ENCODE results near the gene SPAG9.

Gene SPAG9

GRCh38 chr17:51161541-51161940 is 40.9 kb upstream of the SPAG9 start:
- Histone ChIP-seq H3K4me2 (ENCODE audit: insufficient read depth, low read length) (no peak overlapping the region), H3K9ac (ENCODE audit: low read depth, low read length) (no peak overlapping the region), H3K27ac (ENCODE audit: low read length) (no peak overlapping the region), H4K20me1 (ENCODE audit: insufficient read depth, low read length) (peaks cover 4% of the 10 kb centered on the region; the same call in 1 of the 2 replicates), H3K4me1 (ENCODE audit: insufficient read depth, low read length) (peaks cover 11% of the 10 kb centered on the region), H3K79me2 (ENCODE audit: insufficient read depth, low read length) (peaks cover 29% of the 10 kb centered on the region), H3K9me3 (ENCODE audit: insufficient read depth, low read length, severe bottlenecking) (no peaks in the 10 kb centered on the region), H3K27me3 (ENCODE audit: insufficient read depth, low read length, poor library complexity) (no peaks in the 10 kb centered on the region), H2AFZ (ENCODE audit: low read depth, low read length) (no peak overlapping the region), H3K36me3 (ENCODE audit: insufficient read depth, low read length) (peaks cover 63% of the 10 kb centered on the region), H3K4me3 (ENCODE audit: low read depth in 1 of 2, low read length in 2 of 2) (no peak overlapping the region)
- TF ChIP-seq EZH2 (IDR thresholded peaks at IDR 0.05; ENCODE audit: borderline replicate concordance, low read depth, low read length, severe bottlenecking): no peak
- DNase-seq (no peak), ATAC-seq (ENCODE audit: insufficient read depth, low read depth) (no peak)

- peaks cover 75% of the 10 kb centered on the region for H3K36me3 ChIP-seq (ENCODE audit: insufficient read depth, low read length)
- H3K9me3 ChIP-seq (ENCODE audit: insufficient read depth, low read length, severe bottlenecking): no peaks in the 10 kb centered on the region
- H3K4me1 ChIP-seq (ENCODE audit: insufficient read depth, low read length): peaks cover 13% of the 10 kb centered on the region
- H3K4me2 ChIP-seq (ENCODE audit: insufficient read depth, low read length): no peak overlapping the region
- ATAC-seq (ENCODE audit: insufficient read depth, low read depth): no peak
- no peak overlapping the region for H2AFZ ChIP-seq (ENCODE audit: low read depth, low read length)
- H3K27me3 ChIP-seq (ENCODE audit: insufficient read depth, low read length, poor library complexity): no peaks in the 10 kb centered on the region
- H3K27ac ChIP-seq (ENCODE audit: low read length): no peak overlapping the region
- no peak overlapping the region for H3K4me3 ChIP-seq (ENCODE audit: low read depth in 1 of 2, low read length in 2 of 2)
- H4K20me1 ChIP-seq (ENCODE audit: insufficient read depth, low read length): peaks cover 4% of the 10 kb centered on the region; the same call in 1 of the 2 replicates
- DNase-seq: no peak
- no peak overlapping the region for H3K9ac ChIP-seq (ENCODE audit: low read depth, low read length)
- TF ChIP-seq CTCF (IDR thresholded peaks at IDR 0.05; ENCODE audit: borderline replicate concordance, extremely low read depth, low read length, poor library complexity, severe bottlenecking) (no peak), EZH2 (IDR thresholded peaks at IDR 0.05; ENCODE audit: borderline replicate concordance, low read depth, low read length, severe bottlenecking) (no peak)
- H3K79me2 ChIP-seq (ENCODE audit: insufficient read depth, low read length): peaks cover 45% of the 10 kb centered on the region
Measured at GRCh38 chr17:51159604-51160003, 38.9 kb upstream of the SPAG9 start.

- peaks cover 47% of the 10 kb centered on the region for H3K36me3 ChIP-seq (ENCODE audit: insufficient read depth, low read length)
Measured at GRCh38 chr17:51155416-51155815, 34.7 kb upstream of the SPAG9 start.

GRCh38 chr17:51154176-51154575 is 33.5 kb upstream of the SPAG9 start:
- peaks cover 57% of the 10 kb centered on the region for H3K79me2 ChIP-seq (ENCODE audit: insufficient read depth, low read length)
- no peaks in the 10 kb centered on the region for H3K9me3 ChIP-seq (ENCODE audit: insufficient read depth, low read length, severe bottlenecking)
- peaks cover 26% of the 10 kb centered on the region for H3K4me1 ChIP-seq (ENCODE audit: insufficient read depth, low read length)
- peak overlapping the region; percentile 80 for H3K4me2 ChIP-seq (ENCODE audit: insufficient read depth, low read length)
- no peaks in the 10 kb centered on the region; the same call in 1 of the 2 replicates for H4K20me1 ChIP-seq (ENCODE audit: insufficient read depth, low read length)
- ATAC-seq (ENCODE audit: insufficient read depth, low read depth) (no peak), DNase-seq (no peak)
- peak overlapping the region; percentile 46 to 86 for H3K4me3 ChIP-seq (ENCODE audit: low read depth in 1 of 2, low read length in 2 of 2)
- H3K27me3 ChIP-seq (ENCODE audit: insufficient read depth, low read length, poor library complexity): no peaks in the 10 kb centered on the region
- H3K27ac ChIP-seq (ENCODE audit: low read length): peak overlapping the region; percentile 74
- TF ChIP-seq CTCF (IDR thresholded peaks at IDR 0.05; ENCODE audit: borderline replicate concordance, extremely low read depth, low read length, poor library complexity, severe bottlenecking) (no peak), EZH2 (IDR thresholded peaks at IDR 0.05; ENCODE audit: borderline replicate concordance, low read depth, low read length, severe bottlenecking) (no peak)
- peak overlapping the region; percentile 68 for H3K9ac ChIP-seq (ENCODE audit: low read depth, low read length)
- H2AFZ ChIP-seq (ENCODE audit: low read depth, low read length): peak overlapping the region; percentile 92
- peaks cover 36% of the 10 kb centered on the region for H3K36me3 ChIP-seq (ENCODE audit: insufficient read depth, low read length)

More at GRCh38 chr17:51155416-51155815, 34.7 kb upstream of the SPAG9 start:
- Histone ChIP-seq H3K4me3 (ENCODE audit: low read depth in 1 of 2, low read length in 2 of 2) (peak overlapping the region in 1 of 2 experiments; percentile 86; a peak in 2 of 4 replicates), H3K9ac (ENCODE audit: low read depth, low read length) (no peak overlapping the region), H4K20me1 (ENCODE audit: insufficient read depth, low read length) (peaks cover 4% of the 10 kb centered on the region; the same call in 1 of the 2 replicates), H3K27me3 (ENCODE audit: insufficient read depth, low read length, poor library complexity) (no peaks in the 10 kb centered on the region), H3K27ac (ENCODE audit: low read length) (no peak overlapping the region), H3K79me2 (ENCODE audit: insufficient read depth, low read length) (peaks cover 57% of the 10 kb centered on the region), H3K4me1 (ENCODE audit: insufficient read depth, low read length) (peaks cover 26% of the 10 kb centered on the region), H3K9me3 (ENCODE audit: insufficient read depth, low read length, severe bottlenecking) (no peaks in the 10 kb centered on the region), H2AFZ (ENCODE audit: low read depth, low read length) (no peak overlapping the region), H3K4me2 (ENCODE audit: insufficient read depth, low read length) (peak overlapping the region; percentile 80)
- ATAC-seq (ENCODE audit: insufficient read depth, low read depth) (no peak), DNase-seq (no peak)
- no peak for TF ChIP-seq EZH2 (IDR thresholded peaks at IDR 0.05; ENCODE audit: borderline replicate concordance, low read depth, low read length, severe bottlenecking)
- TF ChIP-seq CTCF (IDR thresholded peaks at IDR 0.05; ENCODE audit: borderline replicate concordance, extremely low read depth, low read length, poor library complexity, severe bottlenecking): no peak

Measured in DND-41 (cell line).